Body of pancreas (tissue), 4 donors: ENCODE measurements around the gene AJM1. TPM values are rescaled to one million over a fixed set of nuclear protein-coding genes. Genes with fewer than 3 reads are reported as not detected.
"Not testable (repeated sequence)": the region's sequence is repeated elsewhere in the genome, so short reads cannot be mapped to it uniquely, and the experiment has no call there.

Experiments used
- ATAC-seq: fragments of 150-250 bp; one replicate; pipeline ENCODE4 v1.9.1; 2016
- DNase-seq, 4 donors: peaks; one replicate each; pipeline ENCODE4 v3.0.0-alpha.2; 2019
- H3K27ac ChIP-seq, 4 donors: fragments of 200-600 bp; sonication (generic); 1 replicate in 3 of 4; 2 replicates in 1 of 4; pipeline versions ENCODE4 v1.5.1 to v1.6.1; 2016 to 2019; ENCODE audit warnings: mild to moderate bottlenecking in 1 of 4, mixed read lengths in 1 of 4, moderate library complexity in 1 of 4
- H3K27me3 ChIP-seq, 2 donors: fragments of 200-600 bp; sonication (generic); one replicate each; pipeline ENCODE4 v1.6.0; 2016; ENCODE audit warnings: mild to moderate bottlenecking in 1 of 2
- H3K36me3 ChIP-seq, 2 donors: fragments of 200-600 bp; sonication (generic); replicated peaks in 1 of 2; 2 replicates each; pipeline ENCODE4 v1.5.1; 2016; ENCODE audit warnings: low read depth in 2 of 2; ENCODE audit not compliant: insufficient read depth in 1 of 2
- H3K4me1 ChIP-seq: fragments of 200-600 bp; sonication (generic); one replicate; pipeline ENCODE4 v1.6.0; 2016
- H3K4me3 ChIP-seq, 2 donors: fragments of 200-600 bp; sonication (generic); 1 replicate in 1 of 2; 2 replicates in 1 of 2; pipeline ENCODE4 v1.5.1; 2016 to 2019
- H3K9me3 ChIP-seq, 3 donors: fragments of 200-600 bp; sonication (generic); 1 replicate in 2 of 3; 2 replicates in 1 of 3; pipeline ENCODE4 v1.5.1; 2016
- CTCF ChIP-seq, 7 experiments: fragments of 450-650 bp in 4 of 7; fragments of 200-600 bp in 3 of 7; sonication (generic) in 3 of 7; IDR thresholded peaks; one replicate each; pipeline ENCODE4 v1.5.1; 2016 to 2019; ENCODE audit warnings: antibody characterized with exemption in 7 of 7
- POLR2A ChIP-seq, 3 donors: fragments of 450-650 bp; IDR thresholded peaks; one replicate each; pipeline ENCODE4 v1.6.1; 2016; ENCODE audit warnings: antibody characterized with exemption in 3 of 3, mild to moderate bottlenecking in 2 of 3
- WGBS, 2 donors: methylation state at CpG; one replicate each; pipeline ENCODE4 v1.1.5; 2017; 5-methylcytosine and 5-hydroxymethylcytosine counted together
- intact Hi-C: fragments of 100-400 bp; cut with DNase I; formaldehyde crosslinking; loops from one replicate; pipeline ENCODE4 v1.15.1; 2023
- total RNA-seq, 2 donors: library from RNA; depleted of rRNA; stranded (reverse); fragments of >200 nt; gene quantifications; one replicate each; pipeline ENCODE4 v1.1.0, GENCODE V29; 2016

AJM1 gene
- total RNA-seq, 2 donors from 2014 or later, result 5.2 to 13.2 TPM

GRCh38 chr9:136881691-136882108, 39.4 kb downstream of the AJM1 start:
- intact Hi-C loops, result no loop called here
- WGBS, 2 donors, result 0 to 25% methylated on average over 1 to 9 of the region's 9 CpGs
- peak overlapping the region; percentile 21 to 76 (median 66) for H3K27ac ChIP-seq
- no peaks in the 10 kb centered on the region for H3K9me3 ChIP-seq
- ATAC-seq, result no peak
- H3K27me3 ChIP-seq, result no peaks in the 10 kb centered on the region
- peak in 2 of 4 donors; percentile 47 to 53 for DNase-seq
- H3K4me3 ChIP-seq, result no peak overlapping the region
- no peaks in the 10 kb centered on the region for H3K36me3 ChIP-seq
- H3K4me1 ChIP-seq, result peaks cover 26% of the 10 kb centered on the region
- TF ChIP-seq POLR2A (IDR thresholded peaks at IDR 0.05), result no peak
- TF ChIP-seq CTCF (IDR thresholded peaks at IDR 0.05), result no peak

GRCh38 chr9:136882109-136882946, 40.0 kb downstream of the AJM1 start:
- Histone ChIP-seq H3K4me3 (no peak overlapping the region), H3K27me3 (no peaks in the 10 kb centered on the region), H3K9me3 (no peaks in the 10 kb centered on the region), H3K36me3 (no peaks in the 10 kb centered on the region), H3K27ac (peak overlapping the region; percentile 21 to 76 (median 66)), H3K4me1 (peaks cover 32% of the 10 kb centered on the region)
- TF ChIP-seq CTCF (IDR thresholded peaks at IDR 0.05) (no peak), POLR2A (IDR thresholded peaks at IDR 0.05) (no peak)
- intact Hi-C loops, result no loop called here
- WGBS, 2 donors, result 51 to 65% methylated on average over 7 to 19 of the region's 19 CpGs
- ATAC-seq, result peak; percentile 45
- DNase-seq, result peak; percentile 55 to 83 (median 68)

- DNase-seq, H3K4me3 ChIP-seq, ATAC-seq, H3K27me3 ChIP-seq, intact Hi-C loops, H3K36me3 ChIP-seq, H3K9me3 ChIP-seq: not testable (repeated sequence)
- Histone ChIP-seq H3K4me1 (peaks cover 38% of the 10 kb centered on the region), H3K27ac (peak overlapping the region; percentile 21 to 76 (median 66))
- WGBS, 2 donors, result 66 to 86% methylated on average over 9 of the region's 9 CpGs
These were observed 40.6 kb downstream of the AJM1 start for GRCh38 chr9:136882947-136883283.

DNA sequence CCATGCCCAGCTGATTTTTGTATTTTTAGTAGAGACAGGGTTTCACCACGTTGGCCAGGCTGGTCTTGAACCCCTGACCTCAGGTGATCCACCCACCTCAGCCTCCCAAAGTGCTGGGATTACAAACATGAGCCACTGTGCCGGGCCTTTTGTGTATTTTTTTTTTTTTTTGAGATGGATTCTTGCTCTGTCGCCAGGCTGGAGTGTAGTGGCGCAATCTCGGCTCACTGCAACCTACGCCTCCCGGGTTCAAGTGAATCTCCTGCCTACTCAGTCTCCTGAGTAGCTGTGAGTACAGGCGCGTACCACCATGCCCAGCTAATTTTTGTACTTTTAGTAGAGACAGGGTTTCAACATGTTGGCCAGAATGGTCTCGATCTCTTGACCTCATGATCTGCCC, 41.4 kb downstream of the AJM1 start:
- H3K36me3 ChIP-seq, H3K9me3 ChIP-seq, DNase-seq, H3K27me3 ChIP-seq, H3K4me3 ChIP-seq, ATAC-seq, H3K27ac ChIP-seq, intact Hi-C loops: not testable (repeated sequence)
- WGBS, 2 donors, result 85 to 88% methylated on average over 10 of the region's 10 CpGs
- H3K4me1 ChIP-seq, result peaks cover 42% of the 10 kb centered on the region

- WGBS, 2 donors, result 0% methylated on average over 62 of the region's 88 CpGs; no CpG with 5 or more reads in 1 of the 2 donors
- TF ChIP-seq POLR2A (IDR thresholded peaks at IDR 0.05), result peak in 2 of 3 donors; percentile 56 to 57
- TF ChIP-seq CTCF (IDR thresholded peaks at IDR 0.05), result peak in 1 of 7 experiments; percentile 12
- intact Hi-C loops, result no loop called here
- peak within 1 kb of the TSS; percentile 43 to 87 (median 80) for H3K27ac ChIP-seq
- H3K4me1 ChIP-seq, result peaks cover 39% of the 10 kb centered on the region
- ATAC-seq, result peak; percentile 97
- H3K9me3 ChIP-seq, result no peaks in the 10 kb centered on the region
- DNase-seq, result peak; percentile 98
- peak within 1 kb of the TSS; percentile 79 to 98 for H3K4me3 ChIP-seq
- no peaks in the 10 kb centered on the region for H3K27me3 ChIP-seq
- no peaks in the 10 kb centered on the region for H3K36me3 ChIP-seq
These were observed 43.8 kb downstream of the AJM1 start, which contains the start of gene TRAF2 for GRCh38 chr9:136885950-136886578. Gene TRAF2 (plus strand): TSS chr9:136886516. CDS start chr9:136898741, 12,225 bp downstream.
